Ectodermal cell (in vitro differentiated cells): ENCODE results near the gene RPRML.

Experiments used
- H3K27ac ChIP-seq: 2 replicates; pipeline ENCODE4 v1.7.0; 2013; ENCODE audit warnings: mild to moderate bottlenecking, low read depth, low read length; ENCODE audit not compliant: insufficient read depth, poor library complexity, severe bottlenecking
- H3K27me3 ChIP-seq: 2 replicates; pipeline ENCODE4 v1.7.0; 2013; ENCODE audit warnings: mild to moderate bottlenecking, low read length; ENCODE audit not compliant: insufficient read depth, control insufficient read depth, poor library complexity, severe bottlenecking
- H3K36me3 ChIP-seq: one replicate; pipeline ENCODE4 v1.7.0; 2013; ENCODE audit warnings: low read length; ENCODE audit not compliant: control insufficient read depth, insufficient read depth
- H3K4me1 ChIP-seq: one replicate; pipeline ENCODE4 v1.7.0; 2013; ENCODE audit warnings: low read length; ENCODE audit not compliant: control insufficient read depth, insufficient read depth
- H3K4me3 ChIP-seq: 2 replicates; pipeline ENCODE4 v1.7.0; 2013; ENCODE audit warnings: low read depth, low read length, control low read depth; ENCODE audit not compliant: insufficient read depth
- H3K9me3 ChIP-seq: 2 replicates; pipeline ENCODE4 v1.7.0; 2013; ENCODE audit warnings: mild to moderate bottlenecking, low read length, moderate library complexity; ENCODE audit not compliant: control insufficient read depth
- WGBS, 2 experiments: methylation state at CpG; one replicate each; pipeline ENCODE4 v1.1.7; 2013; ENCODE audit warnings: missing lambda C conversion rate in 2 of 2; 5-methylcytosine and 5-hydroxymethylcytosine counted together

Gene RPRML

DNA sequence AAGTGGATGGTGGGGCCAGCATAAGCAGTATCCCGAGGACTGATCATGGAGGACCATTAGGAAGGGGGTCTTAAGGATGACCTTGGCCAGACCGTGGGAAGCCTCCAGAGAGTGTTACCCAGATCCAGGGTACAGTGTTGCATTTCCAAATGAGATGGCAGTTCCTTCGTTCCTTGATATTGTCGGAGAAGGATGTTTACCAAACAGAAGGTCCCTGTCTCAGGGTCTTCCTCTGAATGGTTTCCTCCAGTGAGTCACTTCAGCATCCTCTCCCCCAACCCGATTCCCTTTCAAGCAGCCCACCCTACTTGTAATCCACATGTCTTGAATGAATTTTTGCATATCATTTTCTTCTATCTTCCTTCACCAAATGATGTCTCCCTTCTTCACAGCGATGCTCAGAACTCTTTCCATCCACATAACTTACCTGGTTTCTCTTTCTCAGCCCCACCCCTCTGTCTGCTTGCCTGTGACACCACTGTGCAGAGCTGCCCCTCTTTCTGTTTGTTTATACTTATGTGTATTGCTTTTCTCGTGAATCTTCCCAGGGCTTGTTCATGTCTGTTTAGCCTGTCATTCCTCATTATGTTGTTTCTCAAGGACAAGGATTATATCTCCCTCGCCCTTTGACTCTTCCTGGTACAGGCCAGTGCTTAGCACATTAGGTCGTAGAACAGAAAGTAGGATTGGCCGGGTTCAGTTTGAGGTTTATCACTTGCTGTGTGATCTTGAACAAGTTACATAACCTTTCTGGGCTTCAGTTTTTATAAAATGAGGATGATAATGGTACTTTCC lies 50.4 kb downstream of the RPRML start:
- 94 to 95% methylated on average over 10 of the region's 10 CpGs for WGBS, 2 experiments
- H3K27ac ChIP-seq: no peak overlapping the region

More for the DNA sequence above, 50.4 kb downstream of the RPRML start:
- no peak overlapping the region for H3K4me3 ChIP-seq
- peaks cover 31% of the 10 kb centered on the region for H3K36me3 ChIP-seq
- H3K9me3 ChIP-seq: no peaks in the 10 kb centered on the region
- no peaks in the 10 kb centered on the region for H3K4me1 ChIP-seq
- H3K27me3 ChIP-seq: no peaks in the 10 kb centered on the region
